ENCODE measurements around the gene RLF.

GRCh38 chr1:40185951-40186864 is 25.0 kb downstream of the RLF start:
- TF ChIP-seq, protein P1, sequence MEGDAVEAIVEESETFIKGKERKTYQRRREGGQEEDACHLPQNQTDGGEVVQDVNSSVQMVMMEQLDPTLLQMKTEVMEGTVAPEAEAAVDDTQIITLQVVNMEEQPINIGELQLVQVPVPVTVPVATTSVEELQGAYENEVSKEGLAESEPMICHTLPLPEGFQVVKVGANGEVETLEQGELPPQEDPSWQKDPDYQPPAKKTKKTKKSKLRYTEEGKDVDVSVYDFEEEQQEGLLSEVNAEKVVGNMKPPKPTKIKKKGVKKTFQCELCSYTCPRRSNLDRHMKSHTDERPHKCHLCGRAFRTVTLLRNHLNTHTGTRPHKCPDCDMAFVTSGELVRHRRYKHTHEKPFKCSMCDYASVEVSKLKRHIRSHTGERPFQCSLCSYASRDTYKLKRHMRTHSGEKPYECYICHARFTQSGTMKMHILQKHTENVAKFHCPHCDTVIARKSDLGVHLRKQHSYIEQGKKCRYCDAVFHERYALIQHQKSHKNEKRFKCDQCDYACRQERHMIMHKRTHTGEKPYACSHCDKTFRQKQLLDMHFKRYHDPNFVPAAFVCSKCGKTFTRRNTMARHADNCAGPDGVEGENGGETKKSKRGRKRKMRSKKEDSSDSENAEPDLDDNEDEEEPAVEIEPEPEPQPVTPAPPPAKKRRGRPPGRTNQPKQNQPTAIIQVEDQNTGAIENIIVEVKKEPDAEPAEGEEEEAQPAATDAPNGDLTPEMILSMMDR (IDR thresholded peaks at IDR 0.05 in 4 of 5, conservative IDR thresholded peaks at IDR 0.05 in 1 of 5) = no peak
- no peak for TF ChIP-seq POLR2A (IDR thresholded peaks at IDR 0.05)
